Globus pallidus (tissue), 1 donor: ENCODE results near the gene THADA.
"Not testable (repeated sequence)": the region's sequence is repeated elsewhere in the genome, so short reads cannot be mapped to it uniquely, and the experiment has no call there.

Source experiments
- DNase-seq: peaks from one replicate; pipeline ENCODE4 v3.0.0-alpha.2; 2015; ENCODE audit warnings: low spot score

The THADA gene

GRCh38 chr2:43387092-43388062 lies 208.5 kb downstream of the THADA start:
- no peak for DNase-seq

GRCh38 chr2:43386679-43387078 lies 209.2 kb downstream of the THADA start:
- not testable (repeated sequence) for DNase-seq

GRCh38 chr2:43384143-43384542 lies 211.7 kb downstream of the THADA start:
- no peak for DNase-seq

GRCh38 chr2:43383533-43383932 lies 212.3 kb downstream of the THADA start:
- DNase-seq, result no peak

GRCh38 chr2:43379494-43379893 lies 216.3 kb downstream of the THADA start:
- DNase-seq, result no peak

GRCh38 chr2:43377327-43377726 lies 218.5 kb downstream of the THADA start:
- DNase-seq, result no peak

- DNase-seq, result no peak
These were observed 219.2 kb downstream of the THADA start for GRCh38 chr2:43376523-43377198.

- DNase-seq, result no peak
These were observed 219.9 kb downstream of the THADA start for GRCh38 chr2:43375746-43376522.

- no peak for DNase-seq
These were observed 223.3 kb downstream of the THADA start for GRCh38 chr2:43372416-43373081.

GRCh38 chr2:43370705-43371104 lies 225.1 kb downstream of the THADA start:
- no peak for DNase-seq

- DNase-seq, result no peak
These were observed 225.7 kb downstream of the THADA start for GRCh38 chr2:43370146-43370545.

- DNase-seq, result no peak
These were observed 227.1 kb downstream of the THADA start for GRCh38 chr2:43368483-43369385.

GRCh38 chr2:43367012-43367782 lies 228.6 kb downstream of the THADA start:
- DNase-seq, result no peak

- no peak for DNase-seq
These were observed 232.7 kb downstream of the THADA start for GRCh38 chr2:43363120-43363519.

- DNase-seq, result no peak
These were observed 234.6 kb downstream of the THADA start for GRCh38 chr2:43361286-43361685.

GRCh38 chr2:43360137-43360536 lies 235.7 kb downstream of the THADA start:
- no peak for DNase-seq

- DNase-seq, result no peak
These were observed 237.2 kb downstream of the THADA start for GRCh38 chr2:43358410-43359201.

GRCh38 chr2:43356774-43357173 lies 239.1 kb downstream of the THADA start:
- no peak for DNase-seq

- DNase-seq, result no peak
These were observed 240.4 kb downstream of the THADA start for GRCh38 chr2:43355399-43355798.
